NCI-H2171 treated with DMSO at 0.1 percent for 48 hours (cell line): ENCODE data around the gene C17orf78.
"Not testable (repeated sequence)": the region's sequence is repeated elsewhere in the genome, so short reads cannot be mapped to it uniquely, and the experiment has no call there.

ENCODE experiments used
- DNase-seq: peaks from one replicate; lab custom pipeline; 2025; lab: John Stamatoyannopoulos, UW

The C17orf78 gene

DNA sequence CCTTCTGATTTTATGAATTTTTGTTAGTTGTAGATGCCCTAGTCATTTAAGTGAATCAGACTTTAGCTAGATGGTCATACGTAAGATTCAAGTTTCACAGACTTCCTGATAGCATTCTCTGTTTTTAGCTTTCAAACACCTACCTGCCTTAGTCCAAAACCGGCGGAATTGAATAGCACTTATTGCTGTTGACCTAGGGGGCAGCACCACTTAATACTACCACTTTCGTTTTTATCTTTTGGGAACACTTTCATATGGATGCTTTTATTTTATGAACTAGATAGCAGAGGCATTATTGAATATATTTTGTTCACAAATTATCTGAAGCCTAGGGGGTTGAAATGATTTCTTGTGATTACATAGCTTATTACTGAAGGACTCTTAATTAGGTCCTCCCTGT, 62.4 kb downstream of the C17orf78 start:
- no peak for DNase-seq

DNA sequence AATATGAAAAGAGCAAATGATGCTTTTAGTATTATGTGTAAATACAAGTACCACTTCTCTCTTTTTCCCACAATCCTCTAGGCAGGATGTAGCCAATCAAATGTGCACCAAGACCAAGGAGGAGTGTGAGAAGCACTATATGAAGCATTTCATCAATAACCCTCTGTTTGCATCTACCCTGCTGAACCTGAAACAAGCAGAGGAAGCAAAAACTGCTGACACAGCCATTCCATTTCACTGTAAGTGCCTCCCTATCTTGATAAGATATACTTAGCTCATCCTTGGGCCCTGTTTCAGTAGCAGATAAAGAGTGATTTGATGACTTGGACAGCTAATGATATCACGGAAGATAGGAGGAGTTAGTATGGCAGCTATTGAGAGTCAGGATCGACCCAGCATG, 64.6 kb downstream of the C17orf78 start:
- DNase-seq = no peak

DNA sequence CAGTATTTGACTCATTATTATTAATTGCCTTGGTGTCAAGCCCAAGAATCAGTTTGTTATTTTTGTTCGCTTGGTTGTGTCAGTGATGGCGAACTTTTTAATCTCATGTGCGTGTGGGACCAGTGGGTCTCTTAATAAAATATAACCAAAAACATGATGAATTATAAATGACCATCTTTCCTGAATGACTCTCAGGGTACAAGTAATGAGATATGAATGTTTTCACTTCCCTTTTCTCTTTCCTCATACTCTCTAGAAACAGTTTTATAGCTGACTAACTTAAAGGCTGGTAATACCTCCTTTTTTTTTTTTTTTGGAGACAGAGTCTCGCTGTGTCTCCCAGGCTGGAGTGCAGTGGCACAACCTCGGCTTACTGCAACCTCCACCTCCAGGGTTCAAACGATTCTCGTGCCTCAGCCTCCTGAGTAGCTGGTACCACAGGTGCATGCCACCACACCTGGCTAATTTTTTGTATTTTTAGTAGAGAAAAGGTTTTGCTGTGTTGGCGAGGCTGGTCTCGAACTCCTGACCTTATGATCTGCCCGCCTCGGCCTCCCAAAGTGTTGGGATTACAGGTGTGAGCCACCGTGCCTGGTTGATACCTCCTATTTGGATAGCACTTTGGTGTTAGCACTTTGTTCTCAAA, 65.7 kb downstream of the C17orf78 start:
- DNase-seq = not testable (repeated sequence)
